Thyroid gland (tissue), 4 donors: ENCODE measurements around the gene ZBTB44. TPM values are rescaled to one million over a fixed set of nuclear protein-coding genes. Genes with fewer than 3 reads are reported as not detected.
"Not testable (repeated sequence)": the region's sequence is repeated elsewhere in the genome, so short reads cannot be mapped to it uniquely, and the experiment has no call there.

Source experiments
- DNase-seq, 2 donors: peaks; one replicate each; pipeline ENCODE4 v3.0.0-alpha.2; 2019
- H3K27ac ChIP-seq, 3 donors: fragments of 200-600 bp; sonication (generic); 1 replicate in 2 of 3; 2 replicates in 1 of 3; pipeline ENCODE4 v1.5.1; 2016 to 2019; ENCODE audit warnings: mild to moderate bottlenecking in 1 of 3, moderate library complexity in 1 of 3
- H3K27me3 ChIP-seq: fragments of 200-600 bp; sonication (generic); one replicate; pipeline ENCODE4 v1.5.1; 2019
- H3K36me3 ChIP-seq, 2 donors: fragments of 200-600 bp; sonication (generic); one replicate each; pipeline ENCODE4 v1.5.1; 2016 to 2019
- H3K4me1 ChIP-seq, 2 donors: fragments of 200-600 bp; sonication (generic); one replicate each; pipeline ENCODE4 v1.5.1; 2017 to 2019
- H3K4me3 ChIP-seq, 3 donors: fragments of 200-600 bp; sonication (generic); replicated peaks in 1 of 3; 1 replicate in 2 of 3; 2 replicates in 1 of 3; pipeline ENCODE4 v1.5.1; 2016; ENCODE audit warnings: mild to moderate bottlenecking in 1 of 3
- H3K9me3 ChIP-seq: fragments of 200-600 bp; sonication (generic); one replicate; pipeline ENCODE4 v1.5.1; 2017
- POLR2A ChIP-seq, 2 donors: fragments of 450-650 bp; IDR thresholded peaks; one replicate each; pipeline ENCODE4 v1.6.1; 2017; ENCODE audit warnings: antibody characterized with exemption in 2 of 2, mild to moderate bottlenecking in 2 of 2, moderate library complexity in 1 of 2
- WGBS, 2 donors: methylation state at CpG; one replicate each; pipeline ENCODE4 v1.1.5; 2017; 5-methylcytosine and 5-hydroxymethylcytosine counted together
- intact Hi-C: fragments of 100-400 bp; cut with DNase I; formaldehyde crosslinking; loops from one replicate; pipeline ENCODE4 v1.15.1; 2023
- total RNA-seq, 4 donors: library from RNA; depleted of rRNA; stranded (reverse); fragments of >200 nt; gene quantifications; one replicate each; pipeline ENCODE4 v1.2.3, GENCODE V29; 2016
- TF ChIP-seq, protein P1 (sequence below), 6 experiments: fragments of 200-600 bp in 3 of 6; fragments of 450-650 bp in 3 of 6; sonication (generic) in 3 of 6; IDR thresholded peaks; one replicate each; pipeline ENCODE4 v1.5.1; 2016 to 2019; ENCODE audit warnings: antibody characterized with exemption in 6 of 6, mild to moderate bottlenecking in 2 of 6, inconsistent platforms in 1 of 6, moderate library complexity in 1 of 6

Gene ZBTB44
- total RNA-seq, 4 donors from 2014 or later: 57.9 to 85.9 (median 58.8) TPM

GRCh38 chr11:130263351-130263750, 51.4 kb downstream of the ZBTB44 start:
- intact Hi-C loops: no loop called here
- no peak for DNase-seq
- Histone ChIP-seq H3K27me3 (no peaks in the 10 kb centered on the region), H3K4me1 (no peaks in the 10 kb centered on the region), H3K36me3 (peaks cover 7 to 17% of the 10 kb centered on the region in 2 donors), H3K9me3 (no peaks in the 10 kb centered on the region), H3K4me3 (no peak overlapping the region), H3K27ac (no peak overlapping the region)
- TF ChIP-seq, protein P1, sequence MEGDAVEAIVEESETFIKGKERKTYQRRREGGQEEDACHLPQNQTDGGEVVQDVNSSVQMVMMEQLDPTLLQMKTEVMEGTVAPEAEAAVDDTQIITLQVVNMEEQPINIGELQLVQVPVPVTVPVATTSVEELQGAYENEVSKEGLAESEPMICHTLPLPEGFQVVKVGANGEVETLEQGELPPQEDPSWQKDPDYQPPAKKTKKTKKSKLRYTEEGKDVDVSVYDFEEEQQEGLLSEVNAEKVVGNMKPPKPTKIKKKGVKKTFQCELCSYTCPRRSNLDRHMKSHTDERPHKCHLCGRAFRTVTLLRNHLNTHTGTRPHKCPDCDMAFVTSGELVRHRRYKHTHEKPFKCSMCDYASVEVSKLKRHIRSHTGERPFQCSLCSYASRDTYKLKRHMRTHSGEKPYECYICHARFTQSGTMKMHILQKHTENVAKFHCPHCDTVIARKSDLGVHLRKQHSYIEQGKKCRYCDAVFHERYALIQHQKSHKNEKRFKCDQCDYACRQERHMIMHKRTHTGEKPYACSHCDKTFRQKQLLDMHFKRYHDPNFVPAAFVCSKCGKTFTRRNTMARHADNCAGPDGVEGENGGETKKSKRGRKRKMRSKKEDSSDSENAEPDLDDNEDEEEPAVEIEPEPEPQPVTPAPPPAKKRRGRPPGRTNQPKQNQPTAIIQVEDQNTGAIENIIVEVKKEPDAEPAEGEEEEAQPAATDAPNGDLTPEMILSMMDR (IDR thresholded peaks at IDR 0.05): no peak
- TF ChIP-seq POLR2A (IDR thresholded peaks at IDR 0.05): no peak
- WGBS, 2 donors: 89 to 91% methylated on average over 5 of the region's 5 CpGs

DNA sequence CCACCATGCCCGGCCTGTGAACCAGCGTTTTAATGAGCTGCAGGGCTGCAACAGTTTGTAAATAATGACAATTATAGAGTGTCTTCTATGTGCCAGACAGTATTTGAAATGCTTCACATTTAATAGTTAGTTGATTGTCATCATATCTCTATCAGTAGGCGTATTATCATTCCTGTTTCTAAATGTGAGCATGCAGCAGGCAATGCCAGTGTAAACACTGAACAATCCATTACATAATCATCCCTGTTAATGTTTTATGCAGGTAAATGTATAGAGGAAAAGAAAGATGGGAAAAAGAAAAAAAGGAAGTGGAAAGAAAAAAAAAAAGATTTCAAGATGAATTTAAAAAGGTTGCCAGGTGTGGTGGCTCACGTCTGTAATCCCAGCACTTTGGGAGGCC, 52.3 kb downstream of the ZBTB44 start:
- TF ChIP-seq, protein P1 (IDR thresholded peaks at IDR 0.05): no peak
- no peak for TF ChIP-seq POLR2A (IDR thresholded peaks at IDR 0.05)

DNA sequence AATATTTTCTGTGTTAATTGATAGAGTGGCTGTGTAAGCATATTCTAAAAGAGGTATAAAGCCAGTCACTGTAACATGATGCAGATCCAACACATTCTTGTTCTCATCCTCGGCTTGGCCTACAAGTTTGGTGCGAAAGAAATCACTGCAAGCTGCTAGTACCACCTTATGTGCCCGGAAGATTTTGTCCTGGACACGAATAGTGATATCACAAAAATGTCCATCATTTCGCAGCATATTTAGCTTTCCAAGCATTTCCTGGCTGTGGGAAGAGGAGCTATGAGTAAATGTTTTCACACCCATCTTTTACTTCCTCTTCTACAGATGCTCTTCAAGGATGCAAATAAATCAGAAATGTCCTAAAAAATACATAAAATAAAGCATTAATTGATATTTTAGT, 53.1 kb downstream of the ZBTB44 start:
- Histone ChIP-seq H3K36me3 (peaks cover 7 to 11% of the 10 kb centered on the region in 2 donors), H3K4me3 (no peak overlapping the region), H3K27ac (no peak overlapping the region), H3K9me3 (no peaks in the 10 kb centered on the region), H3K27me3 (no peaks in the 10 kb centered on the region), H3K4me1 (no peaks in the 10 kb centered on the region)
- intact Hi-C loops: no loop called here
- DNase-seq: no peak
- no peak for TF ChIP-seq POLR2A (IDR thresholded peaks at IDR 0.05)
- TF ChIP-seq, protein P1 (IDR thresholded peaks at IDR 0.05): no peak
- WGBS, 2 donors: 90 to 92% methylated on average over 5 of the region's 5 CpGs

More for the DNA sequence above, 52.3 kb downstream of the ZBTB44 start:
- no peak overlapping the region for H3K27ac ChIP-seq
- intact Hi-C loops: no loop called here
- no peak overlapping the region for H3K4me3 ChIP-seq
- no peaks in the 10 kb centered on the region for H3K9me3 ChIP-seq
- H3K36me3 ChIP-seq: peaks cover 7 to 11% of the 10 kb centered on the region in 2 donors
- no peaks in the 10 kb centered on the region for H3K4me1 ChIP-seq
- 88 to 92% methylated on average over 4 of the region's 4 CpGs for WGBS, 2 donors
- DNase-seq: no peak
- H3K27me3 ChIP-seq: no peaks in the 10 kb centered on the region

DNA sequence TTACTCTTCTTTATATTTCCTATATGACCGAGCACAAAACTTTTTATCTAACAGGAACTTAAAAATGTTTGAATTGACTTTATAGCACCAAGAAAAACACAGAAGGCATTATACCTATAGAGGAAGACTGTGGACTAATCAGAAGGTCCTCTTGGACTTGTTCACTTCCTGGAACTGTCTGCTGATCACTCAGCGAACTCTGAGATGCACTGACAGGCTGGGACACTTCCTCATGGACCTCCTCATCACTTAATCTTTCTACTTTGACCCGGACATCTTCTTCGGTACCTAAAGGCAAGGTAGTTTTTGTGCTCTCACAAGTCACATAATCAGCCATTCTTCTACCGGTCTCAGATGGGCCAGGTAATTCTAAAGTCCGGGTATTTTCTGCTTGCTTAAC, 54.0 kb downstream of the ZBTB44 start:
- Histone ChIP-seq H3K27ac (no peak overlapping the region), H3K27me3 (no peaks in the 10 kb centered on the region), H3K9me3 (no peaks in the 10 kb centered on the region), H3K36me3 (peaks cover 7 to 11% of the 10 kb centered on the region in 2 donors), H3K4me1 (no peaks in the 10 kb centered on the region), H3K4me3 (no peak overlapping the region)
- intact Hi-C loops: no loop called here
- TF ChIP-seq, protein P1 (IDR thresholded peaks at IDR 0.05): no peak
- no peak for TF ChIP-seq POLR2A (IDR thresholded peaks at IDR 0.05)
- no peak for DNase-seq
- 96 to 98% methylated on average over 6 of the region's 6 CpGs for WGBS, 2 donors

GRCh38 chr11:130260080-130260627, 54.6 kb downstream of the ZBTB44 start:
- intact Hi-C loops: no loop called here
- Histone ChIP-seq H3K4me3 (no peak overlapping the region), H3K27me3 (no peaks in the 10 kb centered on the region), H3K36me3 (peaks cover 7 to 11% of the 10 kb centered on the region in 2 donors), H3K9me3 (no peaks in the 10 kb centered on the region), H3K27ac (no peak overlapping the region), H3K4me1 (no peaks in the 10 kb centered on the region)
- no peak for DNase-seq
- WGBS, 2 donors: 96 to 97% methylated on average over 2 of the region's 2 CpGs
- TF ChIP-seq, protein P1 (IDR thresholded peaks at IDR 0.05): no peak
- TF ChIP-seq POLR2A (IDR thresholded peaks at IDR 0.05): no peak

DNA sequence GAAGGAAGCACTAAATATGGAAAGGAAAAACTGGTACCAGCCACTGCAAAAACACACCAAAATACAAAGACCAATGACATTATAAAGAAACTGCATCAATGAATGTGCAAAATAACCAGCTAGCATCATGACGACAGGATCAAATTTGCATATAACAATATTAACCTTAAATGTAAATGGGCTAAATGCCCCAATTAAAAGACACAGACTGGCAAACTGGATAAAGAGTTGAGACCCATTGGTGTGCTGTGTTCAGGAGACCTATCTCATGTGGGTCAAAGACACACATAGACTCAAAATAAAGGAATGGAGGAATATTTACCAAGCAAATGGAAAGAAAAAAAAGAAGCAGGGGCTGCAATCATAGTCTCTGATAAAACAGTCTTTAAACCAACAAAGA, 63.0 kb downstream of the ZBTB44 start:
- 89 to 98% methylated on average over 1 of the region's 1 CpG for WGBS, 2 donors
- DNase-seq, intact Hi-C loops, H3K9me3 ChIP-seq, H3K27ac ChIP-seq, H3K36me3 ChIP-seq, H3K4me1 ChIP-seq, H3K4me3 ChIP-seq, H3K27me3 ChIP-seq: not testable (repeated sequence)

DNA sequence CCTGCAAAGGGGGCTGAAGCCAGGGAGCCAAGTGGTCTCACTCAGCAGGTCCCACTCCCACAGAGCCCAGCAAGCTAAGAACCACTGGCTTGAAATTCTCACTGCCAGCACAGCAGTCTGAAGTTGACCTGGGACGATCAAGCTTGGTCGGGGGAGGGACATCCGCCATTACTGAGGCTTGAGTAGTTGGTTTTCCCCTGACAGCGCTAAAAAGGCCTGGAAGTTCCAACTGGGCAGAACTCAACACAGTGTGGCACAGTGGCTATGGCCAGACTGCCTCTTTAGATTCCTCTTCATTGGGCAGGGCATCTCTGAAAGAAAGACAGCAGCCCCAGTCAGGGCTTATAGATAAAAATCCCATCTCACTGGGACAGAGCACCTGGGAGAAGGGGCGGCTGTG, 64.8 kb downstream of the ZBTB44 start:
- H3K4me3 ChIP-seq, intact Hi-C loops: not testable (repeated sequence)

More for the DNA sequence above, 64.8 kb downstream of the ZBTB44 start:
- WGBS, 2 donors: 73 to 100% methylated on average over 2 to 5 of the region's 5 CpGs
- not testable (repeated sequence) for H3K36me3 ChIP-seq, H3K4me1 ChIP-seq, H3K27me3 ChIP-seq, H3K9me3 ChIP-seq, H3K27ac ChIP-seq, DNase-seq
